HepG2 (cell line): ENCODE results near the gene PAIP1. TPM values are rescaled to one million over a fixed set of nuclear protein-coding genes. Genes with fewer than 3 reads are reported as not detected.

Experiments used
- ASH2L ChIP-seq: fragments of 300-600, 200-600 bp; sonication (generic); IDR thresholded peaks from 2 replicates; pipeline ENCODE4 v1.7.0; 2017; ENCODE audit warnings: low read depth, mild to moderate bottlenecking, moderate library complexity, mixed read lengths, low read length; ENCODE audit not compliant: insufficient read length
- DMAP1 ChIP-seq: IDR thresholded peaks from 2 replicates; pipeline ENCODE4 v1.6.1; 2016
- FOXK1 ChIP-seq: sonication (generic); formaldehyde crosslinking; IDR thresholded peaks from 2 replicates; pipeline ENCODE4 v1.4.0; 2020; ENCODE audit warnings: low read depth, missing genetic modification reagents, borderline replicate concordance
- HIVEP1 ChIP-seq: sonication (generic); formaldehyde crosslinking; IDR thresholded peaks from 2 replicates; pipeline ENCODE4 v1.4.0; 2020; ENCODE audit warnings: mild to moderate bottlenecking, missing genetic modification reagents
- HMGXB4 ChIP-seq, 2 experiments: sonication (generic) in 1 of 2; formaldehyde crosslinking in 1 of 2; IDR thresholded peaks; 2 replicates each; pipeline versions ENCODE4 v1.4.0 to v1.6.1; 2018 to 2020; ENCODE audit warnings: missing genetic modification reagents in 2 of 2, borderline replicate concordance in 1 of 2, low read depth in 1 of 2, mild to moderate bottlenecking in 1 of 2, missing biosample characterization in 1 of 2
- KAT8 ChIP-seq: IDR thresholded peaks from 2 replicates; pipeline ENCODE4 v1.6.1; 2016; ENCODE audit warnings: missing genetic modification reagents, missing compliant biosample characterization
- KDM5A ChIP-seq: fragments of 200-600 bp; sonication (generic); IDR thresholded peaks from 2 replicates; pipeline ENCODE4 v1.7.0; 2018; ENCODE audit warnings: antibody characterized with exemption, mild to moderate bottlenecking, low read length, borderline replicate concordance
- KDM5B ChIP-seq: sonication (generic); formaldehyde crosslinking; IDR thresholded peaks from 2 replicates; pipeline ENCODE4 v1.4.0; 2020; ENCODE audit warnings: missing genetic modification reagents, mild to moderate bottlenecking, borderline replicate concordance
- MEIS2 ChIP-seq: sonication (generic); formaldehyde crosslinking; IDR thresholded peaks from 2 replicates; pipeline ENCODE4 v1.9.0; 2021; ENCODE audit warnings: mild to moderate bottlenecking, missing genetic modification reagents
- PTBP1 ChIP-seq: fragments of 200-400 bp; formaldehyde crosslinking; IDR thresholded peaks from 2 replicates; pipeline ENCODE4 v1.6.1; 2018; ENCODE audit warnings: low read length, low read depth; ENCODE audit not compliant: poor library complexity, severe bottlenecking
- STAG1 ChIP-seq: sonication (generic); formaldehyde crosslinking; IDR thresholded peaks from 2 replicates; pipeline ENCODE4 v1.4.0; 2020; ENCODE audit warnings: missing genetic modification reagents
- TBX2 ChIP-seq: sonication (generic); formaldehyde crosslinking; IDR thresholded peaks from 2 replicates; pipeline ENCODE4 v1.5.0; 2020; ENCODE audit warnings: missing genetic modification reagents, mild to moderate bottlenecking, borderline replicate concordance
- UBTF ChIP-seq: sonication (generic); formaldehyde crosslinking; IDR thresholded peaks from 2 replicates; pipeline ENCODE4 v1.4.0; 2020; ENCODE audit warnings: mild to moderate bottlenecking, missing genetic modification reagents
- YEATS4 ChIP-seq: sonication (generic); formaldehyde crosslinking; IDR thresholded peaks from 2 replicates; pipeline ENCODE4 v1.4.0; 2020; ENCODE audit warnings: missing genetic modification reagents, borderline replicate concordance
- ZNF83 ChIP-seq: sonication (generic); formaldehyde crosslinking; IDR thresholded peaks from 2 replicates; pipeline ENCODE4 v1.4.0; 2020; ENCODE audit warnings: missing genetic modification reagents, mild to moderate bottlenecking, borderline replicate concordance
- polyA plus RNA-seq, 8 experiments: library from polyadenylated mRNA; depleted of rRNA in 3 of 8; stranded (reverse) in 7 of 8; unstranded in 1 of 8; fragments of >200 nt; fragmentation: Illumina TruSeq in 4 of 8; extraction: Trizol in 4 of 8; gene quantifications; 2 replicates each; pipeline versions ENCODE4 v1.2.1 to v1.2.3, GENCODE V29; 2011 to 2016; ENCODE audit warnings: low read depth in 4 of 8, missing spikeins in 1 of 8, mixed read lengths in 1 of 8; ENCODE audit not compliant: insufficient read depth in 1 of 8
- total RNA-seq, 5 experiments: library from RNA; depleted of rRNA; stranded (reverse); fragments of >200 nt; fragmentation: Illumina TruSeq; extraction: Trizol; gene quantifications; 2 replicates each; pipeline ENCODE4 v1.2.3, GENCODE V29; 2016; ENCODE audit warnings: low read depth in 1 of 5
- TF ChIP-seq, protein P1 (sequence below), 2 experiments: sonication (generic) in 1 of 2; formaldehyde crosslinking in 1 of 2; IDR thresholded peaks; 2 replicates each; pipeline versions ENCODE4 v1.5.1 to v1.6.1; 2011 to 2020; ENCODE audit warnings: borderline replicate concordance in 1 of 2, low read depth in 1 of 2, low read length in 1 of 2, mild to moderate bottlenecking in 1 of 2, missing genetic modification reagents in 1 of 2, moderate library complexity in 1 of 2
- TF ChIP-seq, protein P2 (sequence below): sonication (generic); formaldehyde crosslinking; IDR thresholded peaks from 2 replicates; pipeline ENCODE4 v1.8.0; 2022; ENCODE audit warnings: mild to moderate bottlenecking, missing genetic modification reagents

Gene PAIP1
- total and polyA plus RNA-seq, 2 of the 13 experiments (the other 11 are each of a cell fraction or from before 2014, with no cell fraction given) = 96.6 to 116 TPM

DNA sequence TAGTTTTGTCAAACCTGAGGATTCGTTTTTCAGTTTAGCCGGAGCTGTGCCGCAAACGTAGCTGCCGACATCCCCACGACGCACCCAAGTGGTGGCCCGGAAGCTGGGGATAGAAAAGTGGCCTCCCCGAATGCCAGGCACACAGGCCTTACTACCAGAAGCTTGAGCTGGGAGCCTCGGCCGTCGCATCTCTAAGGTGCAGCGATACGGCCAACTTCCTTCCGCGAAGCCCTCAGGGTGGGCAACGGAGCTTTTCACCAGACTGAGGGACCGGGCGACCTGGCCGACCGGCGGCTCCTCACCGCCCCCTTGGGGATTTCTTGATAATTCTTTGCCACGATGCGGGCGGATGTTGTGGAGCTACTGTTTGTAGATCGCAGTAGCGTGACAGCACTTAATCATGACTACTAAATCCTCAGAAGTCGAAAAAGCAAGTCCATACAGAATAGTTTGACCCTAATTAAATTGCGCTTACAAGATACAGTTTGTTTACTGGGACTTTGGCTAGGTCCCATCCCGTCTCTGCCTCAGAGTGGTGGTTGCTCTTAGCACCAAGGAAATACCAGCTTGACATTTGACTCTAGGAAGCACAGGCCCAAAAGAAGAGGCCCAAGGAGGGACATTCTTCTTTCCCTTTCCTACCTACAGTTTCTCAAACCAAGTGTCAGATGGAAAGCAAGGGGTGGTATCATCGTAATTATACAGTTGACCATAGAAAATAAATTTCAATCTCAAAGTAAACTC, 72.6 kb downstream of the PAIP1 start (continued):
- TF ChIP-seq, protein P1, sequence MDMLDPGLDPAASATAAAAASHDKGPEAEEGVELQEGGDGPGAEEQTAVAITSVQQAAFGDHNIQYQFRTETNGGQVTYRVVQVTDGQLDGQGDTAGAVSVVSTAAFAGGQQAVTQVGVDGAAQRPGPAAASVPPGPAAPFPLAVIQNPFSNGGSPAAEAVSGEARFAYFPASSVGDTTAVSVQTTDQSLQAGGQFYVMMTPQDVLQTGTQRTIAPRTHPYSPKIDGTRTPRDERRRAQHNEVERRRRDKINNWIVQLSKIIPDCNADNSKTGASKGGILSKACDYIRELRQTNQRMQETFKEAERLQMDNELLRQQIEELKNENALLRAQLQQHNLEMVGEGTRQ (IDR thresholded peaks at IDR 0.05; ENCODE audit: low read depth, low read length) = no peak
- TF ChIP-seq, protein P1 (CRISPR knock-in tag; IDR thresholded peaks at IDR 0.05; ENCODE audit: borderline replicate concordance) = 0 out of 2 replicates have a peak, but pooled peaks have one; percentile 14
- peak; percentile 68 for TF ChIP-seq ASH2L
- TF ChIP-seq HMGXB4 (CRISPR knock-in tag; IDR thresholded peaks at IDR 0.05; ENCODE audit: borderline replicate concordance in 1 of 2, low read depth in 1 of 2) = peak; percentile 30 to 94; a peak in 3 of 4 replicates
- TF ChIP-seq TBX2 (CRISPR knock-in tag) = no peak; the same call in 1 of the 2 replicates
- TF ChIP-seq MEIS2 (CRISPR knock-in tag) = no peak
- TF ChIP-seq KAT8 (CRISPR knock-in tag) = peak; percentile 4; the same call in 1 of the 2 replicates
- peak; percentile 6; the same call in 1 of the 2 replicates for TF ChIP-seq HIVEP1 (CRISPR knock-in tag)
- no peak for TF ChIP-seq ZNF83 (CRISPR knock-in tag)
- 0 out of 2 replicates have a peak, but pooled peaks have one; percentile 22 for TF ChIP-seq KDM5B (CRISPR knock-in tag)
- TF ChIP-seq UBTF (CRISPR knock-in tag) = peak; percentile 58
- TF ChIP-seq FOXK1 (CRISPR knock-in tag) = no peak
- peak; percentile 17; the same call in 1 of the 2 replicates for TF ChIP-seq YEATS4 (CRISPR knock-in tag)
- TF ChIP-seq, protein P2, sequence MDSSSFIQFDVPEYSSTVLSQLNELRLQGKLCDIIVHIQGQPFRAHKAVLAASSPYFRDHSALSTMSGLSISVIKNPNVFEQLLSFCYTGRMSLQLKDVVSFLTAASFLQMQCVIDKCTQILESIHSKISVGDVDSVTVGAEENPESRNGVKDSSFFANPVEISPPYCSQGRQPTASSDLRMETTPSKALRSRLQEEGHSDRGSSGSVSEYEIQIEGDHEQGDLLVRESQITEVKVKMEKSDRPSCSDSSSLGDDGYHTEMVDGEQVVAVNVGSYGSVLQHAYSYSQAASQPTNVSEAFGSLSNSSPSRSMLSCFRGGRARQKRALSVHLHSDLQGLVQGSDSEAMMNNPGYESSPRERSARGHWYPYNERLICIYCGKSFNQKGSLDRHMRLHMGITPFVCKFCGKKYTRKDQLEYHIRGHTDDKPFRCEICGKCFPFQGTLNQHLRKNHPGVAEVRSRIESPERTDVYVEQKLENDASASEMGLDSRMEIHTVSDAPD (CRISPR knock-in tag) = peak; percentile 37; the same call in 1 of the 2 replicates
- peak; percentile 3 for TF ChIP-seq PTBP1
- TF ChIP-seq KDM5A = 0 out of 2 replicates have a peak, but pooled peaks have one; percentile 51
- peak; percentile 68 for TF ChIP-seq STAG1 (CRISPR knock-in tag)
- TF ChIP-seq DMAP1 (CRISPR knock-in tag) = peak; percentile 82; the same call in 1 of the 2 replicates
